Stomach (tissue), 4 donors: ENCODE measurements around the gene KRTAP10-5.

Source experiments
- EP300 ChIP-seq: sonication (generic); formaldehyde crosslinking; IDR thresholded peaks from one replicate; pipeline ENCODE4 v1.6.1; 2017; ENCODE audit warnings: antibody characterized with exemption
- POLR2A ChIP-seq, 4 donors: fragments of 450-650 bp; IDR thresholded peaks; one replicate each; pipeline ENCODE4 v1.6.1; 2016; ENCODE audit warnings: antibody characterized with exemption in 4 of 4, control low read depth in 2 of 4, mild to moderate bottlenecking in 1 of 4, moderate library complexity in 1 of 4
- POLR2AphosphoS5 ChIP-seq, 3 donors: sonication (generic); formaldehyde crosslinking; IDR thresholded peaks; one replicate each; pipeline ENCODE4 v1.6.1; 2016; ENCODE audit warnings: antibody characterized with exemption in 3 of 3
- TF ChIP-seq, protein P1 (sequence below), 7 experiments: fragments of 450-650 bp in 4 of 7; fragments of 200-600 bp in 3 of 7; sonication (generic) in 3 of 7; IDR thresholded peaks; one replicate each; pipeline ENCODE4 v1.5.1; 2016 to 2019; ENCODE audit warnings: antibody characterized with exemption in 7 of 7, control low read depth in 2 of 7, mild to moderate bottlenecking in 1 of 7

DNA sequence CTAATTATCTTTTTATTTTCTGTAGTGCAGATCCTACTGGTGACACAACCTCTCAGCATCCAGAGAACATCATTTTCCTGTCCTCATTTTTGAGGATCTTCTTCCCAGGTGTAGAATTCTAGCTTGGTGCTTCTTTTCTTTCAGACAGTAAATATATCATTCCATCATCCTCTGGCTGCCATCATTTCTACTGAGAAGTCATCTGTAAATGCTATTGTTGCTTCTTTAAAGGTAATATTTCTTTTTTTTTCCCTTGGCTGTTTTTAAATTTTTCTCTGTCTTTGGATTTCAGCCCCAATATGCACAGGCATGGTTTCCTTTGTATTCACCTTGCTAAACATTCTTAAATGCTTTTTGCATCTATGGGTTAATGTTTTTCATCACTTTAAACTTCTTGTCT, 43.2 kb upstream of the KRTAP10-5 start:
- TF ChIP-seq, protein P1, sequence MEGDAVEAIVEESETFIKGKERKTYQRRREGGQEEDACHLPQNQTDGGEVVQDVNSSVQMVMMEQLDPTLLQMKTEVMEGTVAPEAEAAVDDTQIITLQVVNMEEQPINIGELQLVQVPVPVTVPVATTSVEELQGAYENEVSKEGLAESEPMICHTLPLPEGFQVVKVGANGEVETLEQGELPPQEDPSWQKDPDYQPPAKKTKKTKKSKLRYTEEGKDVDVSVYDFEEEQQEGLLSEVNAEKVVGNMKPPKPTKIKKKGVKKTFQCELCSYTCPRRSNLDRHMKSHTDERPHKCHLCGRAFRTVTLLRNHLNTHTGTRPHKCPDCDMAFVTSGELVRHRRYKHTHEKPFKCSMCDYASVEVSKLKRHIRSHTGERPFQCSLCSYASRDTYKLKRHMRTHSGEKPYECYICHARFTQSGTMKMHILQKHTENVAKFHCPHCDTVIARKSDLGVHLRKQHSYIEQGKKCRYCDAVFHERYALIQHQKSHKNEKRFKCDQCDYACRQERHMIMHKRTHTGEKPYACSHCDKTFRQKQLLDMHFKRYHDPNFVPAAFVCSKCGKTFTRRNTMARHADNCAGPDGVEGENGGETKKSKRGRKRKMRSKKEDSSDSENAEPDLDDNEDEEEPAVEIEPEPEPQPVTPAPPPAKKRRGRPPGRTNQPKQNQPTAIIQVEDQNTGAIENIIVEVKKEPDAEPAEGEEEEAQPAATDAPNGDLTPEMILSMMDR (IDR thresholded peaks at IDR 0.05), result no peak
- TF ChIP-seq EP300 (no peak), POLR2A (IDR thresholded peaks at IDR 0.05) (no peak), POLR2AphosphoS5 (IDR thresholded peaks at IDR 0.05) (no peak)
